CD1c-positive myeloid dendritic cell (primary cell): ENCODE measurements around the gene COG7.

Experiments used
- DNase-seq: peaks from one replicate; pipeline ENCODE4 v3.0.0-alpha.2; 2016; ENCODE audit errors: extremely low spot score

Gene COG7

DNA sequence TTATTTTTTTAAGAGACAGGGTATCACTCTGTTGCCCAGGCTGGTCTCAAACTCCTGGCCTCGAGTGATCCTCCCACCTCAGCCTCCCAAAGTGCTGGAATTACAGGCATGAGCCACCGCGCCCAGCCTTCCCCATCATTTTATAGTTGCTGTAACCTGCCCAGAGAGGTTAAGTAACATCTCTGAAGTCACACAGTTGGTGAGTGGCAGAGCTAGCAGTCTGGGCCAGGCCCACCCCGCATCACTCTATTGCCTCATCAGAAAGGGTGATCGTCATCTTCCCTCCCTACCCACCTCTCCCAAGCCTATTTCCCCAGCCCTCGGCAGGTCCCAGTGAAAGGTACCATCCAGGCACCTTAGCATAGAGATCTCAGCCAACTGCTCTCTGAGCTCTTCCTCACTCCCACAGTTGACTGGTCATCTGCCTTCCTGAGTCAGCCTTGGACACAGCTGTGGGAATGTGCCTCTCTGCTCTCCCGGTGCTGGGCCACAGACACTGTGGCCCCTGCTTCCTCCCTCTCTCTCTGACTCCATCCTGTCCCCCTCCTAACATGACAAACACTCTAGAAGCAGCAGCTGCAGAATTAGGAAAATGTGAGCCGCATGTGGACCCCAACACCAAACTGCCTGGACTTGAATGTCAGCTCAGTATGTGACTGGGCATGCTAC, 93.8 kb downstream of the COG7 start:
- no peak for DNase-seq

- DNase-seq = no peak
These were observed 95.2 kb downstream of the COG7 start for GRCh38 chr16:23357761-23358290.

DNA sequence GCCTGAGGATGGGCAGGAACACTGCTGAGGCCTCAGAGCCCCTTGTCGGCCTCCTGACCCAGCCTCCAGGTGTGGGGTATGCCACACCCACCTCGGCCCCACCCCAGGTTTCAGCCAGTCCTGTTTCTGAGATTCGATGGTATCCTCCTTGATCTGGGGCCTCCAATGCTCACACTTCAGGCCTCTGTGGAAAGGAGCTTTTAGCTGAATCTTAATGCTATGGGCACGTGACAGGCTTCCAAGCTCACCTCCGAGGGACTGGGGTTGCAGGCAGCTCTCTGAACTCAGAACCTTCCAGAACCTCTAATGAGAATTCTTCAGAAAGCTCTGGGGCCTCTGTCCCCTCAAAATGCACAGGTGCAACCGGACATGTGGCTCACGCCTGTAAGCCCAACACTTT, 96.0 kb downstream of the COG7 start:
- no peak for DNase-seq

DNA sequence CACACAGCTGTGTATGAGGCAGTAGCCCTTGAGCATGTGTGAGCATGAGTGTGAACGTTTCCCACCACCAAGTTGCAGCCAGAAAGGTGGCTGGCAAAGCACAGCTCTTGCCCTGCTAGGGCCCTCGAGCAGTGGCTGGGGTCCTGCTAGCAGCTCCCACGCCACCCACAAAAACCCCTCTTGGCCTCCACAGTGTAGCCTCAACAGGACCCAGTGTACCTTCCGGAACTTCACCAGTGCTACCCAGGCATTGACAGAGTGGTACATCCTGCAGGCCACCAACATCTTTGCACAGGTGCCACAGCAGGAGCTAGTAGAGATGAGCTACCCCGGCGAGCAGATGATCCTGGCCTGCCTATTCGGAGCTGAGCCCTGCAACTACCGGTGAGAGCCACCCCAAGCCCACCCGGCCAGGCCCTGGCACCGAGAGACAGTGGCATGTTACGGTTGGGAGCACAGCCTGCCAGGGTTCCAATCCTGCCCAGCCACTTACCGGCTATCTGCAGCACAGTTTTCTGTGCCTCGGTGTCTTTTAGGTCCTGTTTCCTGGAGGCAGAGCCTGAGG, 97.8 kb downstream of the COG7 start:
- DNase-seq = no peak

DNA sequence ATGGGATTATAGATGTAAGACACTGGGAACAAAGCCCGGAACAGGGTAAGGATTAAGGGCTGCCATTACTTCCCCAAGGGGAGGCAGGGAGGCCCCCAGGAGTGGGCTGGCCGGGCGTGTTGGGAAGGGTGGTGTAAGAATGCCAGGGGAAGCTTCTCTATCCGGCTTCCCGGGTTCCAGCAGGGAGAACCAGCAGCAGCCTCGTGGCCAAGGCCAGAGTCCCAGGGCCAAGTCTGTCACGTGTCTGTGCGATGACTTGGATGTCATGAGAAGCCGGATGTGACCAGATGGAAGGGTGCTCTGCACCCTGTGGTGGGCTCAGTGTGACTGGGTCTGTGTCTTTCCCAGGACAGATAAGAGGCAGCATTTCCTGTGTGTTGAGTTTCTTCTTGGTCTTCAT, 98.7 kb downstream of the COG7 start:
- no peak for DNase-seq

DNA sequence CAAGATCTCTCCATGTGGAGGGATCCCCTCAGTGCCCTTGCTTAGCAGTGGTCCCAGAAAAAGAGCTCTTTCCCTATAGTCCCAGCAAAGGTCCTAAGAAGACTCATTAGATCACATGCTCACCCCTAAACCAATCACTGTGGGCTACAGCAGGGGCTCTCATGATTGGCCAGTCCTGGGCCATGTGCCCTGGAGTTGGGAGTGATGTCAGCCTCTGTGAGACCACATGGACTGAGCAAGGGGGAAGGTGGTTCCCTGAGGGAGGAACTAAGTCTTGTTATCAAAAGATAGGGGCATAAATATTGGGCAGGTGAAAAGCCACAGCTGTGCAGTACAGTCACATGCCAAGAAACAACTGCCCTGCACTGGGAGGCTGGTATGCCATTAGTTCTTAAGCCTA, 99.5 kb downstream of the COG7 start:
- DNase-seq = no peak

GRCh38 chr16:23351360-23351759, 101.6 kb downstream of the COG7 start:
- DNase-seq = no peak

DNA sequence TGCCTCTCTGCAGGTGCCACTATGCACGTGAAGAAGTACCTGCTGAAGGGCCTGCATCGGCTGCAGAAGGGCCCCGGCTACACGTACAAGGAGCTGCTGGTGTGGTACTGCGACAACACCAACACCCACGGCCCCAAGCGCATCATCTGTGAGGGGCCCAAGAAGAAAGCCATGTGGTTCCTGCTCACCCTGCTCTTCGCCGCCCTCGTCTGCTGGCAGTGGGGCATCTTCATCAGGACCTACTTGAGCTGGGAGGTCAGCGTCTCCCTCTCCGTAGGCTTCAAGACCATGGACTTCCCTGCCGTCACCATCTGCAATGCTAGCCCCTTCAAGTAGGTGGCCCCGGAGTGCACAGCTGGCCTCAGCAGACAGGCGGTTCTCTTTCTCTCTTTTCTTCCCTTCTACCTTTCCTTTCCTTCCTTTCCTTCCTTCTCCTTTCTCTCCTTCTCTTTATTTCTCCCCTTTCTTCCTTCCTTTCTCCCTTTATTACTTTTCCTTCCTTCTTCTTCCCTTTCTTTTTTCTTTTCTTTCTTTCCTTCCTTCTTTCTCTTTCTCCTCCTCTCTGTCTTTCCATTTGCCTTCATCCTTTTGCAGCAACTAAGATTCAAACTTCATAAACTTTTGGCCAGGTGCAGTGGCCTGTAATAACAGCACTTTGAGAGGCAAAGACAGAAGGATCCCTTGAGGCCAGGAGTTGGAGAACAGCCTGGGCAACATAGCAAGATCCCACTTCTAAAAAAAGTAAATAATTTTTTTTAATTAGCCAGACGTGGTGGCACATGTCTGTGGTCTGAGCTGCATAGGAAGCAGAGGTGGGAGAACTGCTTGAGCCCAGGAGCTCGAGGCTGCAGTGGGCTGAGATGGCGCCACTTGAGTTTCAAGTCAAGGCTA, 104.2 kb downstream of the COG7 start:
- DNase-seq = no peak

GRCh38 chr16:23345237-23345636, 107.8 kb downstream of the COG7 start:
- DNase-seq = no peak

GRCh38 chr16:23343643-23344612, 109.1 kb downstream of the COG7 start:
- no peak for DNase-seq

GRCh38 chr16:23342083-23342640, 110.8 kb downstream of the COG7 start:
- DNase-seq = no peak

DNA sequence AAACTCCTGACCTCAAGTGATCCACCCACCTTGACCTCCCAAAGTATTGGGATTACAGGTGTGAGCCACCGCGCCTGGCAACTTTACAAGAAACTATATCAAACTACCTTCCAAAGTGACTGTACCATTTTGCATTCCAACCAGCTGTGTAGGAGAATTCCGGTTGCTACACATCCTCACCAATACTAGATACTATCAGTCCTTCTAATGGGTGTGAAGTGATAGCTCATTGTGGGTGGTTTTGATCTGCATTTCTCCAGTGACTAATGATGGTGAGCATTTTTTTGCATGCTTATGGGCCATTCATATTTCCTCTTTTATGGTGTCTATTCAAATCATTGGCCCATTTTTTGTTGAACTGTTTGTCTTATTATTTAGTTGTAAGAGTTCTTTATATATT, 113.2 kb downstream of the COG7 start:
- DNase-seq = no peak
